Astrocyte (in vitro differentiated cells and primary cell): ENCODE measurements around the gene UTS2R. TPM values are rescaled to one million over a fixed set of nuclear protein-coding genes. Genes with fewer than 3 reads are reported as not detected.
"Not testable (repeated sequence)": the region's sequence is repeated elsewhere in the genome, so short reads cannot be mapped to it uniquely, and the experiment has no call there.

ENCODE experiments used
- DNase-seq: peaks from one replicate; pipeline ENCODE4 v3.0.0-alpha.2; 2010; ENCODE audit warnings: low read depth
- FAIRE-seq: peaks from 2 replicates; lab custom pipeline; 2011; peaks lifted over from hg19 to GRCh38; lab: Jason Lieb, UNC
- H2AFZ ChIP-seq: 2 replicates; pipeline ENCODE4 v1.6.0; 2012; ENCODE audit warnings: low read depth, low read length, inconsistent platforms
- H3K27ac ChIP-seq: 2 replicates; pipeline ENCODE4 v1.5.1; 2011; ENCODE audit warnings: low read depth, low read length, inconsistent platforms
- H3K27me3 ChIP-seq: 2 replicates; pipeline ENCODE4 v1.6.0; 2011; ENCODE audit warnings: low read length, inconsistent platforms; ENCODE audit not compliant: insufficient read depth
- H3K36me3 ChIP-seq: 2 replicates; pipeline ENCODE4 v1.5.1; 2011; ENCODE audit warnings: low read length, inconsistent platforms; ENCODE audit not compliant: insufficient read depth
- H3K4me1 ChIP-seq: 2 replicates; pipeline ENCODE4 v1.5.1; 2011; ENCODE audit warnings: low read length, inconsistent platforms; ENCODE audit not compliant: insufficient read depth
- H3K4me2 ChIP-seq: 2 replicates; pipeline ENCODE4 v1.6.0; 2012; ENCODE audit warnings: low read length, inconsistent platforms
- H3K4me3 ChIP-seq: 2 replicates; pipeline ENCODE4 v1.5.1; 2011; ENCODE audit warnings: low read depth, mild to moderate bottlenecking, low read length, inconsistent platforms; ENCODE audit not compliant: insufficient read depth
- H3K79me2 ChIP-seq: 2 replicates; pipeline ENCODE4 v1.6.0; 2012; ENCODE audit warnings: mild to moderate bottlenecking, low read length, inconsistent platforms; ENCODE audit not compliant: insufficient read depth
- H3K9ac ChIP-seq: 2 replicates; pipeline ENCODE4 v1.6.0; 2012; ENCODE audit warnings: mild to moderate bottlenecking, low read length, inconsistent platforms
- H3K9me3 ChIP-seq: 2 replicates; pipeline ENCODE4 v1.5.1; 2012; ENCODE audit warnings: low read depth, mild to moderate bottlenecking, low read length, inconsistent platforms; ENCODE audit not compliant: insufficient read depth
- H4K20me1 ChIP-seq: 2 replicates; pipeline ENCODE4 v1.6.0; 2012; ENCODE audit warnings: low read length, inconsistent platforms; ENCODE audit not compliant: insufficient read depth
- H3K27ac Mint-ChIP-seq: one replicate; pipeline ENCODE4 v1.8.0; 2021; ENCODE audit warnings: mild to moderate bottlenecking, mixed read lengths; ENCODE audit not compliant: unreplicated experiment
- H3K27me3 Mint-ChIP-seq: one replicate; pipeline ENCODE4 v1.8.0; 2021; ENCODE audit warnings: low read depth, mixed read lengths; ENCODE audit not compliant: unreplicated experiment
- H3K36me3 Mint-ChIP-seq: one replicate; pipeline ENCODE4 v1.8.0; 2021; ENCODE audit warnings: low read depth, mixed read lengths; ENCODE audit not compliant: unreplicated experiment
- H3K4me1 Mint-ChIP-seq: one replicate; pipeline ENCODE4 v1.8.0; 2021; ENCODE audit warnings: low read depth, mixed read lengths; ENCODE audit not compliant: unreplicated experiment
- H3K4me3 Mint-ChIP-seq: one replicate; pipeline ENCODE4 v1.8.0; 2021; ENCODE audit warnings: mild to moderate bottlenecking, moderate library complexity, mixed read lengths; ENCODE audit not compliant: unreplicated experiment
- H3K9me3 Mint-ChIP-seq: one replicate; pipeline ENCODE4 v1.8.0; 2021; ENCODE audit warnings: mild to moderate bottlenecking, mixed read lengths; ENCODE audit not compliant: unreplicated experiment
- EZH2 ChIP-seq: IDR thresholded peaks from 2 replicates; pipeline ENCODE4 v1.6.1; 2012; ENCODE audit warnings: mild to moderate bottlenecking, low read length, inconsistent platforms; ENCODE audit not compliant: insufficient read depth
- total RNA-seq: library from RNA; stranded (reverse); gene quantifications from 2 replicates; pipeline ENCODE4 v1.2.1, GENCODE V29; 2021
- TF ChIP-seq, protein P1 (sequence below): IDR thresholded peaks from 2 replicates; pipeline ENCODE4 v1.5.1; 2011; ENCODE audit warnings: low read depth, mild to moderate bottlenecking, inconsistent platforms, low read length, moderate library complexity; ENCODE audit not compliant: insufficient read depth

The UTS2R gene
- total RNA-seq, 1 donor from 2014 or later = not detected

DNA sequence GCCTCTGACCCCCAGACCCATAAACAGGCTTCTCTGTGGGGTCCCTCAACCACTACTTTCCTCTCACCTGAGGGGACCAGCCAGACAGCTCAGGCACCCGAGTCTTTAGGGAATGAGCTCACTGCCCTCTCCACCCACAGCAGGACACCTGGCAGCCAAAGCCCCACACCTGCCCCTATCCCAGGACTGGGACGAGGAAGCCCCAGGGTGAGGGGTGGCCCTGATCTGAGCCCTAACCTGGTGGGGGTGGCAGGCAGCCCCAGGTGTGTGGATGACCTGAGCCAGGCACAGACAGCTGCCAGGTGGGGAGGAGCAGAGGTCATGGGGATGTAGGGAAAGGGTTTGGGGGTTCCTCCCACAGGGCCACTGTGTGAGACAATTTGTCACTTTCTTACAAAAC, 14.2 kb upstream of the UTS2R start:
- Histone ChIP-seq H3K9ac (no peak overlapping the region), H3K4me1 (peaks cover 10% of the 10 kb centered on the region), H3K9me3 (no peaks in the 10 kb centered on the region), H3K27ac (no peak overlapping the region), H4K20me1 (no peaks in the 10 kb centered on the region), H3K27me3 (peaks cover 2% of the 10 kb centered on the region), H3K79me2 (no peaks in the 10 kb centered on the region), H2AFZ (no peak overlapping the region), H3K4me2 (no peak overlapping the region), H3K36me3 (no peaks in the 10 kb centered on the region), H3K4me3 (no peak overlapping the region)
- TF ChIP-seq EZH2 = no peak
- TF ChIP-seq, protein P1, sequence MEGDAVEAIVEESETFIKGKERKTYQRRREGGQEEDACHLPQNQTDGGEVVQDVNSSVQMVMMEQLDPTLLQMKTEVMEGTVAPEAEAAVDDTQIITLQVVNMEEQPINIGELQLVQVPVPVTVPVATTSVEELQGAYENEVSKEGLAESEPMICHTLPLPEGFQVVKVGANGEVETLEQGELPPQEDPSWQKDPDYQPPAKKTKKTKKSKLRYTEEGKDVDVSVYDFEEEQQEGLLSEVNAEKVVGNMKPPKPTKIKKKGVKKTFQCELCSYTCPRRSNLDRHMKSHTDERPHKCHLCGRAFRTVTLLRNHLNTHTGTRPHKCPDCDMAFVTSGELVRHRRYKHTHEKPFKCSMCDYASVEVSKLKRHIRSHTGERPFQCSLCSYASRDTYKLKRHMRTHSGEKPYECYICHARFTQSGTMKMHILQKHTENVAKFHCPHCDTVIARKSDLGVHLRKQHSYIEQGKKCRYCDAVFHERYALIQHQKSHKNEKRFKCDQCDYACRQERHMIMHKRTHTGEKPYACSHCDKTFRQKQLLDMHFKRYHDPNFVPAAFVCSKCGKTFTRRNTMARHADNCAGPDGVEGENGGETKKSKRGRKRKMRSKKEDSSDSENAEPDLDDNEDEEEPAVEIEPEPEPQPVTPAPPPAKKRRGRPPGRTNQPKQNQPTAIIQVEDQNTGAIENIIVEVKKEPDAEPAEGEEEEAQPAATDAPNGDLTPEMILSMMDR = no peak
- no peak for FAIRE-seq
- no peak overlapping the region for H3K4me3 Mint-ChIP-seq
- no peak overlapping the region for H3K27ac Mint-ChIP-seq
- no peak for DNase-seq
- peaks cover 1% of the 10 kb centered on the region for H3K36me3 Mint-ChIP-seq
- peaks cover 3% of the 10 kb centered on the region for H3K4me1 Mint-ChIP-seq
- peaks cover 30% of the 10 kb centered on the region for H3K27me3 Mint-ChIP-seq
- no peaks in the 10 kb centered on the region for H3K9me3 Mint-ChIP-seq

DNA sequence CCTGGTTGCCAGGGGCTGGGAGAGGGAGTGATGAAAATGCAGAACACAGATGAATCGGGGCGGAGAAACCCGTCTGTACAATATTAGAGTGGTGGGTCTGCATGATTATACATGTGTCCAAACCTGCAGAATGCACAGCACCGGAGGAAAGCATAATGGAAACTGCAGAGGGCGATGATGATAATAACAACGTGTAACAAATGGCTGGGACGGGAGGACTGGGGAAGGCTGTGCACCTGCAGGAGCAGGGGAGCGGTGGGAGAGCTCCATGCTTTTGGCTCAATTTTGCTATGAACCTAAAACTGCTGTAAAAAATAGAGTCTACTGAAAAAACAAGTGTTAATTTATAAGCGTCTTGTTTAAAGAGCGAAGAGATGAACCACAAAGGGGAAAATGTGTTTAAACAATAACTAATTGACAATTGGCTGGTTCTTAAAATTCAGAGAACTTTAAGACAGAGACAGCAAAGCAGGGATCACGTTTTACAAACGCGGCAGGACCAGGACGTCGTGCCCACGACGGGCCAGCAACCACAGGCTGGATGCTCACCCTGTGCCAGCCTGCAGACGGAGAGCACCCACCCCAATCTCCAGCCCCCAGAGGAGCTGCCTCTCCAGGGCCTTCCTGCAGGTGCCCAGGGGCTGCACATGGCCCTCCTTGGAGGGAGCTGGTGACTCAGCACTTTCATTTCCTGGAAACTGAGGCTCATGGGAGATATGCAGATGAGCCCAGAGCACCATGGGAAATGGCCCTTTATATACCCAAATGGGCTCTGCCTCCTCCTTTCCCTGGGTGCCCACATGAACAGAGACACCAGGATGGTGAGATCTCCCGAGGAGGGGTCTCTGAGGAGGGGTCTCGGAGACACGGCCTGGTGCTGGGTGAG, 12.9 kb upstream of the UTS2R start, which contains the start of gene TEX19:
Gene TEX19 (plus strand): TSS at position 783 of the 886 bp plus-strand sequence. CDS start 2,904 bp downstream, outside the sequence.
- no peak within 1 kb of the TSS for H3K27ac Mint-ChIP-seq
- no peaks in the 10 kb centered on the region for H3K36me3 Mint-ChIP-seq
- Histone ChIP-seq H4K20me1 (no peaks in the 10 kb centered on the region), H3K27ac (no peak within 1 kb of the TSS), H3K9ac (no peak within 1 kb of the TSS), H3K4me2 (no peak within 1 kb of the TSS), H3K36me3 (no peaks in the 10 kb centered on the region), H3K4me1 (peaks cover 10% of the 10 kb centered on the region), H3K79me2 (no peaks in the 10 kb centered on the region), H2AFZ (no peak within 1 kb of the TSS), H3K27me3 (peaks cover 2% of the 10 kb centered on the region), H3K9me3 (no peaks in the 10 kb centered on the region), H3K4me3 (no peak within 1 kb of the TSS)
- no peak within 1 kb of the TSS for H3K4me3 Mint-ChIP-seq
- H3K4me1 Mint-ChIP-seq = peaks cover 3% of the 10 kb centered on the region
- FAIRE-seq (no peak), DNase-seq (no peak)
- H3K9me3 Mint-ChIP-seq = no peaks in the 10 kb centered on the region
- TF ChIP-seq EZH2 = no peak
- TF ChIP-seq, protein P1 = no peak
- peaks cover 40% of the 10 kb centered on the region for H3K27me3 Mint-ChIP-seq

DNA sequence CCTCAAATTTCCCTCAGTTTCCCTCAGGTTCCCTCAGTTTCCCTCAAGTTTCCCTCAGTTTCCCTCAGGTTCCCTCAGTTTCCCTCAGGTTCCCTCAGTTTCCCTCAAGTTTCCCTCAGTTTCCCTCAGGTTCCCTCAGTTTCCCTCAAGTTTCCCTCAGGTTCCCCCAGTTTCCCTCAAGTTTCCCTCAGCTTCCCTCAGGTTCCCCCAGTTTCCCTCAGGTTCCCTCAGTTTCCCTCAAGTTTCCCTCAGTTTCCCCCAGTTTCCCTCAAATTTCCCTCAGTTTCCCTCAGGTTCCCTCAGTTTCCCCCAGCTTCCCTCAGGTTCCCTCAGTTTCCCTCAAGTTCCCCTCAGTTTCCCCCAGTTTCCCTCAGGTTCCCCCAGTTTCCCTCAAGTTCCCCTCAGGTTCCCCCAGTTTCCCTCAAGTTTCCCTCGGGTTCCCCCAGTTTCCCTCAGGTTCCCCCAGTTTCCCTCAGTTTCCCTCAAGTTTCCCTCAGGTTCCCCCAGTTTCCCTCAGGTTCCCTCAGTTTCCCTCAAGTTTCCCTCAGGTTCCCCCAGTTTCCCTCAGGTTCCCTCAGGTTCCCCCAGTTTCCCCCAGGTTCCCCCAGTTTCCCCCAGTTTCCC, 12.0 kb upstream of the UTS2R start:
- peak; percentile 32 for FAIRE-seq
- H3K36me3 ChIP-seq, H3K4me1 Mint-ChIP-seq, H3K27ac ChIP-seq, H3K9me3 ChIP-seq, H3K27ac Mint-ChIP-seq, H3K27me3 ChIP-seq, H3K4me3 ChIP-seq, H3K9ac ChIP-seq, H3K36me3 Mint-ChIP-seq, DNase-seq, H3K9me3 Mint-ChIP-seq, H4K20me1 ChIP-seq, H3K4me3 Mint-ChIP-seq, H3K4me2 ChIP-seq, H3K79me2 ChIP-seq, H2AFZ ChIP-seq, H3K4me1 ChIP-seq: not testable (repeated sequence)
- H3K27me3 Mint-ChIP-seq = peaks cover 41% of the 10 kb centered on the region
